NCI-H2107 treated with DMSO at 0.1 percent for 48 hours (cell line): ENCODE data around the gene WSCD2.

Experiments
- DNase-seq: peaks from one replicate; lab custom pipeline; 2025; ENCODE audit not compliant: unreplicated experiment; lab: John Stamatoyannopoulos, UW

Gene WSCD2

GRCh38 chr12:108297895-108298760 lies 169.0 kb downstream of the WSCD2 start:
- DNase-seq = no peak

- DNase-seq = no peak
Measured at GRCh38 chr12:108298761-108299275, 169.7 kb downstream of the WSCD2 start.

- DNase-seq = no peak
Measured at GRCh38 chr12:108299516-108299915, 170.4 kb downstream of the WSCD2 start.
